HG03060 (cell line): Measurements from ENCODE around the gene PITHD1.
"Not testable (repeated sequence)": the region's sequence is repeated elsewhere in the genome, so short reads cannot be mapped to it uniquely, and the experiment has no call there.

ENCODE experiments used
- ATAC-seq: cut with Tn5 transposase; IDR thresholded peaks from one replicate; pipeline ENCODE4 v1.9.1; 2021; ENCODE audit warnings: low read depth, moderate number of reproducible peaks; ENCODE audit not compliant: unreplicated experiment

The PITHD1 gene, protein sequence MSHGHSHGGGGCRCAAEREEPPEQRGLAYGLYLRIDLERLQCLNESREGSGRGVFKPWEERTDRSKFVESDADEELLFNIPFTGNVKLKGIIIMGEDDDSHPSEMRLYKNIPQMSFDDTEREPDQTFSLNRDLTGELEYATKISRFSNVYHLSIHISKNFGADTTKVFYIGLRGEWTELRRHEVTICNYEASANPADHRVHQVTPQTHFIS

DNA sequence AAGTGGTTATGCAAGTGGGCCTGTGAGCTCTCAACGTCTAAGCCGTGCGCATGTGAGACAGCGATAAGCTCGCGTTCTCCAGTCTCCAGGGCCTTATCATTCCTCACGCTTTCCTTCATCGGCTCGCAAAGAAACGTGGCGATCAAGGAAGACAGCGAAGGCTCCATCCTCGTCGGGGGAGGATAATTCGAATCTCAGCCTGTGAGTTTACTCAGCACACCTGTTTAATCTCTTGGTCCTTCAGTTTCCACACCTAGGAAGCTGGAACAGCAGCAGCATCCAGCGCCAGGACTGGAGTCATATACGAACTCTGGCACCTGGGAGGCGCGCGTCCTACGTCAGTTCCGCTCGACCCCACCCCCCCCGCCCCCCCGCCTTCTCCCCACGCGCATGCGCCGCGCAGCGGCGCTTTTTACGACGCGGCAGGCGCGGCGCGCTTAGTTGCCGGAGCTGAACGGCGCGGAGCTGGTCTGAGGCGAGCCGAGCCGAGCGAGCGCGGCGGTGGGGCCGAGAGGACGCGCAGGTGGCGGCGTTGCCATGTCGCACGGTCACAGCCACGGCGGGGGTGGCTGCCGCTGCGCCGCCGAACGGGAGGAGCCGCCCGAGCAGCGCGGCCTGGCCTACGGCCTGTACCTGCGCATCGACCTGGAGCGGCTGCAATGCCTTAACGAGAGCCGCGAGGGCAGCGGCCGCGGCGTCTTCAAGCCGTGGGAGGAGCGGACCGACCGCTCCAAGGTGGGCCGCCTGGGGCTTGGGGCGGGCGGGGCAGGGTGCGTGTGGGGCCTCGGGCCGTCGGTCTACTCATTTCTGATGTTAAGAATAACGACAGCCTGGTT lies at the start of gene PITHD1:
TSS of gene PITHD1 (plus strand) at position 440 of the 836 bp plus-strand sequence. CDS start at position 538, 98 bp downstream.
- ATAC-seq, result no peak

DNA sequence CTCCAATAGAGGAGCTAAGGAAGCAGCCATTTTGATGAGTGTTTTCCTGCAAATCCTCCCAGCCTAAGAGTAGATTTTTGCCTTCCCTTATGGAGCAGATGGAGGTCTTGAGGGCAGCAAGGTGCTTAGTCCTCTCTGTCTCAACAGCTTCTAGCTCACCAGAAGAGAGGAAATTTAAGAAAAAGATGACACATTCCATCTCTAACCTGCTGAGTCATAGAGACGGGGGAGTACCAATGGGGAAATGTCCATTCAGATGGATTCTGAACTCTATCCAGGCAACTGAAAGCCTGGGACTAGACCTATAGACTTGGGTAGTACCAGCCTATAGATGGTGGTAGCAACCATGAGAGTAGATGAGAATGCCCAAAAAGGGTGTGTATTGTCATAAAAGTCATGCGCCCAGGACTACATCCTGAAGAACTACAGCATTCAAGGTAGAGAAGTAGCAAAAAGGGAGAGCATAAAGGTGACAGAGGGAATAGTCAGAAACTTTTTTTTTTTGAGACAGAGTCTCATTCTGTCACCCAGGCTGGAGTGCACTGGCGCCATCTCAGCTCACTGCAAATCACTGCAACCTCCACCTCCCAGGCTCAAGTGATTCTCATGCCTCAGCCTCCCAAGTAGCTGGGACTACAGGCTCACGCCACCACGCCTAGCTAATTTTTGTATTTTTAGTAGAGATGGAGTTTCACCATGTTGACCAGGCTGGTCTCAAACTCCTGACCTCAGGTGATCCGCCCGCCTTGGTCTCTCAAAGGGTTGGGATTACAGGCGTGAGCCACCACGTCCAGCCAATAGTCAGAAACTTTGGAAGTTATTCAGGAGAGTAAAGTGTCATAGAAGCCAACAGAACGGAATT lies 45.6 kb upstream of the PITHD1 start:
- ATAC-seq, result no peak

DNA sequence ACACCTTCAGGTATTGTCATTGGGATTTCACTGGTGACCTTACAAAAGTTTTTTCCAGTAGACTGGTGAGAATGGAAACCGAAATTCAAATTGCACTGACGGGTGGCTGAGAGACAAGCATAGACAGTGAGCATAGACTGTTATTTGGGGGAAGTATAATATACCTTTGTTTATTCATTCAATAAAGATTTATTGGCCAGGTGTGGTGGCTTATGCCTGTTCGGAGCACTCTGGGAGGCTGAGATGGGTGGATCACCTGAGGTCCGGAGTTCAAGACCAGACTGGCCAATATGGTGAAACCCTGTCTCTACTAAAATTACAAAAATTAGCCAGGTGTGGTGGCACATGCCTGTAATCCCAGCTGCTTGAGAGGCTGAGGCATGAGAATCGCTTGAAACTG lies 44.9 kb upstream of the PITHD1 start:
- ATAC-seq, result not testable (repeated sequence)

DNA sequence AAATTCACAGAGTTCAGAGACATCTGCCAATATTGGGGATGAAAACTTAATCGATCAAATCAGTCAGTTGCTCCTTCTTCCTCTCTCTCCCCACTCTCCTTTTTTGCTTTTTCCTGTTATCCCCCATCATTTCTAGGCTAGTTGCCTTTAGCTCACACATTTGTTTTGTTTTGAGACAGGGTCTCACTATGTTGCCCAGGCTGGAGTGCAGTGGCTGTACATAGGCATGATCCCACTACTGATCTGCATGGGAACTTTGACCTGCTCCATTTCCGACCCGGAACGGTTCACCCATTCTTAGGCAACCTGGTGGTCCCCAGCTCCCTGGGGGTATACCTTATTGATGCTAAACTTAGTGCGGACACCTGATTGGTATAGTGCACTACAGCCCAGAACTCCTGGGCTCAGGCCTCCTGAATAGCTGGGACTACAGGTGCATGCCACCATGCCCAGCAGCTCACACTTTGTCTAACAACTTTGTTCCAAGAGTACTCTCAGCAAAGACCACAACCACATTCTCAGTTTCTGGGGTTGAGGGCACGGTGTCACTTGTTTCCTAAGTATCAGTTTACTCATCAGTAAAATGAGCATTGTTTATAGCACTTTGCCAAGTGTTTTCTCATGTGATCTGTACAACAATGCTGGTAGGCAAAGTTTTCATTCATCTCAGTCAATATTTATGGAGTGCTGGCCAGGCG lies 41.6 kb upstream of the PITHD1 start:
- ATAC-seq, result no peak

DNA sequence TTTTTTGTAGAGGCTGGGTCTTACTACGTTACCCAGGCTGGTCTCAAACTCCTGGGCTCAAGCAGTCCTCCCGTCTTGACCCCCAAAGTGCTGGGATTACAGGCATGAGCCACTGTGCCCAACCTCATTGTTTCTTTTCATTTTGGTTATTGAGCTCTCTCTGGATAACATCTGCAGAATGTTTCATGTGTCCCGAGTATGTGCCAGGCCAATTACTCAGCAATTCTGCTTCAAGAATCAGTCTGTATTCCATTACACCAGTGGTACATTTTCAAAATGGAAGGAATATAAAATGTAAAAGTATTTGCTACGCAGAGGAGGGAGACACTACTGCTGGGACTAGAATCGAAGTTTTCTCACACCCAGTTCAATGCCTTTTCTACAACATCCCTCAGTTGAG lies 36.6 kb upstream of the PITHD1 start:
- no peak for ATAC-seq

DNA sequence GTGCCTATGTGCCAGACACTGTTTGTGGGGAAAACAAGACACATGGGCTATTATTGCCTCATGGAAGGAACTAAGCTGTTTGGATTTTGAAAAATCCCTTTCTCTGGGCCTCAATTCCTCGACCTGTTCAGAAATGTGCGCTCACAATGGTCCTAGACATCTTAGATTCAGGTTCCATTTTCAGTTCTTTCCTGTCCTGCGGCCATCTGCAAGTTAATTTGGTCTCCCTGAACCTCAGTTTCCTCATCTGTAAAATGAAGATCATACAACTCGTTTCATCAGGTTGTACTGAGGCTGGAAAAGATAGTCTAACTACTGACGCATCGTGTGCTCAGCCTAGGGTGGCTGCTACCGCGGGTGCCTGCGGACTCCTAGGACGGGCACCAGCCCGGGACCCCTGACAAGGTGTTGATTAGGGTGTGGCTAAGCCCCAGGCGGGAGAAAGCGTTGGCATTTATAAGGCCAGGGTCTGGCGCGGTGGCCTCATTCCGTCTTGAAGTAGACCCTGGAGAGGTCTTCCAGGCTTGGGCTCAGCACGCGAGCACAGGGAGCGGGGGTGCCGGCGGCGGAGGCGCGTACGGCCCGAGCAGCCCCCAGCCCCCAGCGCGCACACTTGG lies 35.4 kb upstream of the PITHD1 start:
- no peak for ATAC-seq

DNA sequence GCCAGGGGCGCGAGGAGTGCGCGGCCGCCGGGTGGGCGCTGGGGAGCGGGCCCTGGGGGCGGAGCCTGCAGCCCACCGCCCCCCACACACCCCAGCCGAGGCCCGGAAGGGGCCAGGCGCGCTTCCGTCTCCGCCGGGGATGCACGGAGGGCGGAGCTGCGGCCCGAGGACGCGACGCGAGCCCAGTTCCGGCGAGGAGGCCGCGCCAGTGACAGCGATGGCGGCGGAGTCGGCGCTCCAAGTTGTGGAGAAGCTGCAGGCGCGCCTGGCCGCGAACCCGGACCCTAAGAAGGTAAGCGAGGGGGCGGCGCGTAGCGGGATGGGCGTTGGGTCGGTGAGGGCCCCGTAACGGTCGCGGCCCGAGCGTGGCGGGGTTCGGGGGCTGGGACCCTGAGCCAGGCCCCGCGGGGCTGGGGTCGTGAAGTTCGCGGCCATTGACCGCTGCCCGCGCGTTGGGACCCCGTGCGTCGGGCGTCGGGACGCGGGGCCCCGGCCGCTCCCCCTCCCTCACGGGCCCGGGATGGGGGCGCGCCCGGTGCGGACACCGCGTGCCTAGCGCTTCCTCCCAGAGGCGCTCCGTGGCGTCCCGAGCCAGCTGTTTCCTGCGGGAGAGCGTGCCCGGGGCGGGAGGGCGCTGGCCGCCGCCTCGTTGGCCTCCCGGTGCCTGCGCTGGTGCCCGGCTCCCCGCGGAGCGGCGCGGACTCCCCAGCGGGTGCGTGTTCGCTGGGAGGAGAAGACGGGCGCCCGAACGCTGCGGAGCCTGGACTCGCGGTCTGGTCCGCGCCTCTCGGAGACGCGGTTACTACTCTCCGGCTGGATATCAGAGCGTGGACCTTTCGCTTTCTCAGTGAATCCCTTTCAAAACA lies 34.7 kb upstream of the PITHD1 start, which contains the start of gene ELOA:
TSS of gene ELOA (plus strand) at position 185 of the 866 bp plus-strand sequence. CDS start at position 218, 33 bp downstream.
- ATAC-seq, result no peak

DNA sequence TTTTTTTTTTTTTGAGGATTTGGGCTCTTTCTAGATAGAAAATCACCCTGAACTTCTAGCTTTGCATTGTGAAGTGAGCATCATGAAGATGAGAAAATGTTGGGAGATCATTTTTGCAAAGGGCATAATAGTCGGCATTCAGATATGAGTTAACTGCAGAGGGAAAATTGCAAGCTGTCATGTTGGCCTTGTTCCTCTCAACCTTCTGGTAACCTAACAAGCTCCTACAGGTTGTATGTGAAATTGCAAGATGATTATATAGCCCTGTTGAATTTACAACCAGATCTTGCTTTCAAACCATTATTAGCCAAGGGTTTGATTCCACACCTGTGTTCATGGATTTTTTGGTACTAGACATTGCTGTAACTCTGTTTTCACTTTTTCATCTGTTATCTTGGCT lies 32.7 kb upstream of the PITHD1 start:
- ATAC-seq, result no peak

DNA sequence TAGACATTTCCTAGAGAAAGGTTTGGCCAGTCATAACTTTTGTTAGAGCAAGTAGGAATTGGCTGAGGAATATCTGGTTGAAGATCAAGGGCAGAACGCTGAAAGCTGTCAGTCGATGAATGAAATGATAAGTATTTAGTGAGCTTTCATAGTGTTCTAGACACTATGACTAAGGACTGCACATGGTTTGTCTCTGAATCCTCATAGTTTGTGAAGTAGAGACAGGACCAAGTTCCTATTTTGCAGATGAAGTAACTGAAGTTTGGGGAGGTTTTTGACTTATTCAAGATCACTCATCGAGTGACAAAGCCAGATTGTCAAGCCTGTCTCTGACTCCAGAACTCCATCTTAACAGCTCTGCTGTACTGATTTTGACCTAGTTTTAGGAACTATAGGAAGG lies 30.2 kb upstream of the PITHD1 start:
- no peak for ATAC-seq

DNA sequence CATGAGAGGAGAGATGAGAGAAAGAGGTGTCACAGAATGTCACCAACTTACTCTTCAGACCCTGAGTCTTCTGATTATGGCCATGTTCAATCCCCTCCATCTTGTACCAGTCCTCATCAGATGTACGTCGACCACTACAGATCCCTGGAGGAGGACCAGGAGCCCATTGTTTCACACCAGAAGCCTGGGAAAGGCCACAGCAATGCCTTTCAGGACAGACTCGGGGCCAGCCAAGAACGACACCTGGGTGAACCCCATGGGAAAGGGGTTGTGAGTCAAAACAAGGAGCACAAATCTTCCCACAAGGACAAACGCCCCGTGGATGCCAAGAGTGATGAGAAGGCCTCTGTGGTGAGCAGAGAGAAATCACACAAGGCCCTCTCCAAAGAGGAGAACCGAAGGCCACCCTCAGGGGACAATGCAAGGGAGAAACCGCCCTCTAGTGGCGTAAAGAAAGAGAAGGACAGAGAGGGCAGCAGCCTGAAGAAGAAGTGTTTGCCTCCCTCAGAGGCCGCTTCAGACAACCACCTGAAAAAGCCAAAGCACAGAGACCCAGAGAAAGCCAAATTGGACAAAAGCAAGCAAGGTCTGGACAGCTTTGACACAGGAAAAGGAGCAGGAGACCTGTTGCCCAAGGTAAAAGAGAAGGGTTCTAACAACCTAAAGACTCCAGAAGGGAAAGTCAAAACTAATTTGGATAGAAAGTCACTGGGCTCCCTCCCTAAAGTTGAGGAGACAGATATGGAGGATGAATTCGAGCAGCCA lies 27.0 kb upstream of the PITHD1 start:
- peak; percentile 47 for ATAC-seq

DNA sequence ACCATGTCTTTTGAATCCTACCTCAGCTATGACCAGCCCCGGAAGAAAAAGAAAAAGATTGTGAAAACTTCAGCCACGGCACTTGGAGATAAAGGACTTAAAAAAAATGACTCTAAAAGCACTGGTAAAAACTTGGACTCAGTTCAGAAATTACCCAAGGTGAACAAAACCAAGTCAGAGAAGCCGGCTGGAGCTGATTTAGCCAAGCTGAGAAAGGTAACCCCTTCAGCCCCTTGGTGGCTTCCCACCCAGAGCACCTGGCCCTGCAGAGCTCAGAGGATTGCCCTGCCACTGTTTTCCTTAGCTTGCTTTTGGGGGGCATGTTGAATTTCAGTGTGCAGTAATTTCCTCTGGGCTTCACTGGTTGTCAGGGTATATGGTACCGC lies 26.4 kb upstream of the PITHD1 start:
- ATAC-seq, result no peak

DNA sequence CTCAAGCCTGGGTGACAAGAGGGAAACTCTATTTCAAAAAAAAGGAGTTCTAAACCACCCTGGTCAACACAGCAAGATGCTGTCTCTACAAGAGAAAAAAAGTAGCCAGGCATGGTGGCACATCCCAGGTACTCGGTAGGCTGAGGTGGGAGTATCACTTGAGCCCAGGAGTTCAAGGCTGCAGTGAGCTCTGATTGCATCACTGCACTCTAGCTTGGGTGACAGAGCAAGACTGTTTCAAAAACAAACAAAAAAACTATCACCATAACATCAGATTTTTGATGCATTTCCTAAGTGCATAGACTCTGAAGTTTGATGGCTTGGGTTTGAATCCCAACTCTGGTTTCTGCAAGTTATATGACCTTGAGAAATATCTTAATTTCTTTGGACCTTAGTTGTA lies 25.3 kb upstream of the PITHD1 start:
- no peak for ATAC-seq

DNA sequence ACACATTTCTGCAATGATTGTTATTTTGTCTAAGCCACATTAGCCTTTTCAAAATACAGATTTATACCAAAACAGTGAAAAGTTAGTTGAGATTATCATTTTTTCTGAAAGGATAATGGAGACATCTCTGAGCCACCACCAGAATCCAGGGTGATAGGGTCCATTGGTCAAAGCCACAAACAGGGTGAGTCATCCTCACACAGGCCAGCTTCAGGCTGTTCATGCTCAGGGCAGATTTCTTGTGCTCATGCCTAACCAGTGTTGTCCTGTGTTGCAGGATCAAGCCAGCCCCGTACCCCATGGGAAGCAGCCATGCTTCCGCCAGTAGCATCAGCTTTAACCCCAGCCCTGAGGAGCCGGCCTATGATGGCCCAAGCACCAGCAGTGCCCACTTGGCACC lies 21.5 kb upstream of the PITHD1 start:
- no peak for ATAC-seq

DNA sequence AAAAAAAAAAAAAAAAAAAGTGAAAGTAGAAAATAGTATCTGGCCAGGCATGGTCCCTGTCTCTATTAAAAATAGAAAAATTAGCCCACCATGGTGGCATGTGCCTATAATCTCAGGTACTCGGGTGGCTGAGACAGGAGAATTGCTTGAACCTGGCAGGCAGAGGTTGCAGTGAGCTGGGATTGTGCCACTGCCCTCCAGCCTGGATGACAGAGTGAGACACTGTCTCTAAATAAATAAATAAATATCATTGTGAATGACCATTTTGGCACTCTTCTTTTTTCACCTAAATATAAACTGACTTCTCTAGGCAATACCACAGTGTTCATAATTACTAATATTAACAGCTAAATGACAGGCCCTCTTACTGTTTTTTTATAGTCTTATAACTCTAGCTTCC lies 20.4 kb upstream of the PITHD1 start:
- ATAC-seq, result no peak

DNA sequence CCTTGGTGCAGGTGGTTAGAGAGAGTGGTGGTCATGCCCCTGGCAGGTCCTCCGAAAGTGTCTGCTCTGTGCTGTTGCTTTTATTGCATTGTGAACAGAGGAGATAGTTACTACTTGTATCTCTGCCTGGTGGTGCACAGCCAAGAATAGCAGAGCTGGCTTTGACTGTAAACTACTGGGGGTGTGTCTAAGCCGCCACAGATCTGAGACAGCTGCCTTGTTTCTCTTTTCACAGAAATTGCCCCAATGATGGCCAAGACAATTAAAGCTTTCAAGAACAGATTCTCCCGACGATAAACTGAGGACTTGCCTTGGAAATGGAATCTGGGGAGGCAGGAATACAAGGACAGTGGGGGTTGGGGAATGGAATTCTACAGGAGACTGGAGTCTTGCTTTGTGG lies 18.9 kb upstream of the PITHD1 start:
- no peak for ATAC-seq

DNA sequence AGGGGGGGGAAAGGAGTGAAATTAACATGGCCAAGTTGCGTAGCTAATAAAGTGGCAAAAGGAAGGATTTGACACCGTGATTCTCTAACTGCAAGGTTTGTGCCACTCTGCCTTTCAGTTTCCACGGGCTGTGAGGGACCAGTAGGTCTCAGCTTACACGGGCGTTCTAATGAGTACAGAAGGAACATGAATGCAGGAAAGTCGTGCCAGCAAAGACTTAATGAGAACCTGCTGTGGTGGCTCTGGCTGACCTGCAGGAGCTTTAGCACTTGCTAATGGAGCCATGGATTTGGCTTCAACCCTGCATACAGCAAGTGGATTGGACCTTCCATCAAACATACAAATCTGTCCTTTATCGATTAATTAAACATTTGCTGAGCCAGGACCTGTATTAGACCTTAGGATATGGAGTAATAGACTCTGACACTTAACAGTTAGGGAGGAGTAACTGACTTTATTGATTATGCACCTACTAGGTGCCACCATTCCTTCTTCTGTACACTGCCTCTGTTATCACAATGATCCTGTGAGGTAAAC lies 15.1 kb upstream of the PITHD1 start:
- ATAC-seq, result no peak

DNA sequence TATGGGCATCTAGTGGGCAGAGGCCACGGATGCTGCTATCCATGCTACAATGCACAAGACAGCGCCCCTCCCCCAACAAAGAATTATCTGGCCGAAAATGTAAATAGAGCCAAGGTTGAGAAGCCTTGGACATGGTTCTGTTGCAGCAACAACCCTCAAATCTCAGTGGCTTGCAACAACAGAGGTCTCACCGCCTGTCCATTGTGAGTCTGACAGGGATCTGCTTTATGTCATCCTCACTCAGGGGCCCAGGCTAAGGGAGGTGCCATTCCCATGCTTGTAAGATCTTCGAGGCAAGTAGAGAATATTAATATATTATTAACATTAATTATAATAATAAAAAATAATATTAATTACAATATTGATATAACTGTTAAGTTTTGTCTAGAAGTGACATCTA lies 9.5 kb upstream of the PITHD1 start:
- ATAC-seq, result no peak
